HFF-Myc (cell line): ENCODE data around the gene PCID2.

ENCODE experiments used
- DNase-seq: peaks from one replicate; pipeline ENCODE4 v3.0.0-alpha.2; 2011; ENCODE audit warnings: low read depth; ENCODE audit errors: extremely low read depth
- H3K4me3 ChIP-seq: replicated peaks from 2 replicates; pipeline ENCODE4 v1.5.1; 2011; ENCODE audit warnings: low read depth, mild to moderate bottlenecking, control low read depth, low read length
- TF ChIP-seq, protein P1 (sequence below): IDR thresholded peaks from 2 replicates; pipeline ENCODE4 v1.5.1; 2012; ENCODE audit warnings: mild to moderate bottlenecking, low read depth, low read length, control low read depth; ENCODE audit errors: missing control alignments

The PCID2 gene

DNA sequence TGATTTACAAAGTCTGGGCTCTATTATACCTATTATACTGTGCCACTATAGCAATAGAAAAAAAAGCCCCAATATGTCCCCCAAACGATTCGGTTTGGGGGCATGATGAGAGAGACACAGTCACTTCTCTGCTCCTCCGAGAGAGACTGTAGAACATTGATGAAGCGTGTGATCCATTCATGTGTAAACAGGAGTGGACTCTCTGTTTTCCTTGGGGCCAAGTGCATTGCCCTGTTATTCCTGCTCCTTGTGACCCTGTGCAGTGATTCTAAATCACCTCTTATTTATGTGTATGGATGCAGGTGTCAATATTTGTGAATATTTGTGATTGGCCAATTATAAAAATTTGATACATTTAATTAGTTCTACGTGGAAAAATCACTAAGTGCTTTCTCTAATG, 68.9 kb downstream of the PCID2 start:
- TF ChIP-seq, protein P1, sequence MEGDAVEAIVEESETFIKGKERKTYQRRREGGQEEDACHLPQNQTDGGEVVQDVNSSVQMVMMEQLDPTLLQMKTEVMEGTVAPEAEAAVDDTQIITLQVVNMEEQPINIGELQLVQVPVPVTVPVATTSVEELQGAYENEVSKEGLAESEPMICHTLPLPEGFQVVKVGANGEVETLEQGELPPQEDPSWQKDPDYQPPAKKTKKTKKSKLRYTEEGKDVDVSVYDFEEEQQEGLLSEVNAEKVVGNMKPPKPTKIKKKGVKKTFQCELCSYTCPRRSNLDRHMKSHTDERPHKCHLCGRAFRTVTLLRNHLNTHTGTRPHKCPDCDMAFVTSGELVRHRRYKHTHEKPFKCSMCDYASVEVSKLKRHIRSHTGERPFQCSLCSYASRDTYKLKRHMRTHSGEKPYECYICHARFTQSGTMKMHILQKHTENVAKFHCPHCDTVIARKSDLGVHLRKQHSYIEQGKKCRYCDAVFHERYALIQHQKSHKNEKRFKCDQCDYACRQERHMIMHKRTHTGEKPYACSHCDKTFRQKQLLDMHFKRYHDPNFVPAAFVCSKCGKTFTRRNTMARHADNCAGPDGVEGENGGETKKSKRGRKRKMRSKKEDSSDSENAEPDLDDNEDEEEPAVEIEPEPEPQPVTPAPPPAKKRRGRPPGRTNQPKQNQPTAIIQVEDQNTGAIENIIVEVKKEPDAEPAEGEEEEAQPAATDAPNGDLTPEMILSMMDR, result no peak
- H3K4me3 ChIP-seq, result no peak overlapping the region
- DNase-seq, result no peak

DNA sequence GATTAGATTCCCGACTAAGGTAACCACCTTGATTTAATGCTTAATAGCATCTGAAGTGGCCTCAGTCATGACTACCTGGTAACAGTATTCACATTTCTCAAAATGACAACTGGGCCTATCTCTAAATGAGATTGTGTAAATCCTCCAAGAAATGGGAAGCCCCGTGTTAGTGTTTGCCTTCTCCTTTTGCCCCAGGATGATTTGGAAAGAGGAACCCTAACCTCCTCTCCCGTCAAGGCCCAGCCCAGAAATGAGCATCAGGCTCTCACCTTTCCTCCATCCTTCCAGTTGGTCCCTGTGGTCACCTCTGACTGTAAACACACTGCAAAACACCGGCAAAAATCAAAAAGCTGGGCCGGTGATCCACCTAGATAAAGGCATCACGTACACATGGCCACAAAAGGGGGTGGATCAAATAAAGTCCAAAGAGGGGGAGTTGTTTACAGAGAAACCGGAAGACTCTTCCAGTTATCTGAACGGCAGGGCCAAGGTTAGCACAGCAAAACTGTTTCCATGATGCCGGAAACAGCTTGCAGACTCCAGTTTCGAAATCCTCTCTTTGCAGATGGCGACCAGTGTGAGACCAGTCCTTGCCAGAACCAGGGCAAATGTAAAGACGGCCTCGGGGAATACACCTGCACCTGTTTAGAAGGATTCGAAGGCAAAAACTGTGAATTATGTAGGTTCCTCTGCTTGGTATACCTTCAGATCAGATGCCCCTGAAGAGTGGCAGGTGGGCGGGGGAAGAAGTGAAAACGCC, 69.5 kb downstream of the PCID2 start:
- no peak for DNase-seq
- TF ChIP-seq, protein P1, result no peak
- H3K4me3 ChIP-seq, result no peak overlapping the region

DNA sequence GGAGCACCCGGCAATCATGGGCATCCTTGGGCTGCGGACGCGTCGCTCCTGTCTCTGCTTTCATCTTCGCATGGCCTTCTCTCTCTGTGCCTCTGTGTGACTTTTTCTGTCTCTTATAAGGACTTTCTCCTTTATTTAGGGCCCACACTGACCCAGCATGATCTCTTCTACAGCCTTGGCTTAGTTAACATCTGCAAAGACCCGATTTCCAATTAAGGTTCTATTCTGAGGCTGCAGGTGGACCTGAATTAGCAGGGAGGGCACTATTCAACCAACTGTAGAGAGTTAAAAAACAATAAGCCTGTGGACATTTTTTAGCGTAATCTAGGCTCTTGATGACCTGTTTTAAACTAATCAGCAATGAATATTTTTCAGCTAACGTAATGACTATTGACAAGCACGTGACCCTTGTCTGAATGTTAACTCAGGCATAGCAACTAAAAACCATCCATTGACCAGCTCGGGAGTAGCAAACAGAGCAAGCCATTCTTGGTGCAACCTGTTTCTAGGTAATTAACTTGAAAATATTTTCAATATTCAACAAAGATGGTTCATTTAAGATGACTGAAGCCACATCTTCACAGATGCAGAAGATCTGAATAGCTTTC, 70.7 kb downstream of the PCID2 start:
- DNase-seq, result no peak
- no peak overlapping the region for H3K4me3 ChIP-seq
- TF ChIP-seq, protein P1, result no peak

DNA sequence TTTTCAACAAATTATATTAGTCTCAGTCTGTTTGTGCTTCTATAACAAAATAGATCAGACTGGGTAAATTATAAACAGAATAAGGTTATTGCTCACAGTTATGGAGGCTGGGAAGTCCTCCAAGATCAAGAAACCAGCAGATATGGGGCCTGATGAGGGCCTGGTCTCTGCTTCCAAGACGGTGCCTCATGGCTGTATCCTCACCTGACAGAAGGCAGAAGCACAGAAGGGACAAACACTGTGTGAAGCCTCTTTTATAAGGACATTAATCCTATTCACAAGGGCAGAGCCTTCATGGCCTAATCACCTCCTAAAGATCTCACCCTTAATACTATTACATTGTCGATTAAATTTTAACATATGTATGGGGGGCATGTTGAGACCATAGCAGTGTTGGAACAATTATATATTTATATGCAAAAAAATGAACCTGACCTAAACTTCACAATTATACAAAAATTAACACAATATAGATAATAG, 73.1 kb downstream of the PCID2 start:
- TF ChIP-seq, protein P1, result no peak
- no peak for DNase-seq
- H3K4me3 ChIP-seq, result no peak overlapping the region

DNA sequence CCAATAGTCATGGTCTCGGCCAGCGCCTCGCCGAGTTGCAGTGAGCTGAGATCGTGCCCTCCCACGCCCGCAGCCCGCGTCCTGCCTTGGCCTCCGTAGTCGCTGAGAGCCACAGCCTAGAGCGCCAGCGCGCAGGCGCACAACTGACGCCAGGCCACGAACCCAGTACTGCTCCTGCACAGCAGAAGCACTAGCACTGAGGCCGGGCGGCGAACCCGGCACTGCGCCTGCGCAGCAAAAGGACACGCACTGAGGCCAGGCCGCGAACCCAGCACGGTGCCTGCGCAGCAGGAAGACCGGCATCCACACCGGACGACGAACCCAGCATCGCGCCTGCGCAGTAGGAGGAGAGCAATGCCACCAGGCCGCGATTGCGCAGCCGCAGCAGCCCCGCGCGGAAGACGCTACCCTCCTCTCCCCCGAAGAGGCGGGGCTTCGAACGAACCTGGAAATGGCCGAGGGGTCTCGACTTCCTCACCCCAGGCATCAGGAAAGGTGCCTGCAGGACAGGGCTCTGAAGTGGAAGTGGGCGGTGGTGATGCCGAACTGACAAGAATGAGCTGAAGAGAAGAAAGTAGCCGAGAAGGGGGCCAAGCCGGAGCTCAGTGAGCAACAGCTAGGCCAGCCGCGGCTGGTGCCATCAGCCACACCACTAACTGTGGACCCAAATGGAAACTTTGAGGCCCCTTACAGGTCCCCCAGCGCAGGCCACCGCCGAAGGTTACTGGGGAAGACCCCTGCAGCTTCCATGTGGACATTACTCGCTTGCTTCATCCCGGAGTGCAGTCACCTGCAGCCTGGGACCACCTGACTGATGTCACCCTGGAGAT, 78.3 kb downstream of the PCID2 start:
- TF ChIP-seq, protein P1, result no peak
- H3K4me3 ChIP-seq, result no peak overlapping the region
- no peak for DNase-seq

DNA sequence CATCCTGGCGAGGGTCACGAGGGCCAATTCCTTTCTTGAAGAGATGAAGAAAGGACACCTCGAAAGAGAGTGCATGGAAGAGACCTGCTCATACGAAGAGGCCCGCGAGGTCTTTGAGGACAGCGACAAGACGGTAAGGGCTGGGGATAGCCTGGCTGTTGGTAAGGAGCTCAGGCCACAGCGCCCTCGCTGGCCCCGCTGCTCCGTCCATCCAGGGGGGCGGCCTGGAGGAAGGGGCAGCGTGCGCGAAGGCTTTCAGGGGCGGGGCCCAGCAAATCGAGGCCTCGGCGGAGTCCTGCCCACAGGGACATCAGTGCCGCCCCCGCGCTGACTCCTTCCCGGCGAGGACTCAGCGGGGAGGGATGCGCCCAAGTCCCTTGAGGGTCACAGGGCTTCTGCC, 79.0 kb downstream of the PCID2 start:
- TF ChIP-seq, protein P1, result no peak
- no peak for DNase-seq
- H3K4me3 ChIP-seq, result no peak overlapping the region
